ENCODE data around the gene SLC2A2.

- TF ChIP-seq CTCF (IDR thresholded peaks at IDR 0.05) (no peak), POLR2A (IDR thresholded peaks at IDR 0.05) (no peak), POLR2AphosphoS5 (IDR thresholded peaks at IDR 0.05; ENCODE audit: insufficient read depth in 1 of 2, low read depth in 1 of 2) (no peak)
These were observed 2.3 kb upstream of the SLC2A2 start for GRCh38 chr3:171028779-171029232.
